Ovary (tissue), 3 donors: Measurements from ENCODE around the gene UBE2J1.

Experiments
- EP300 ChIP-seq: sonication (generic); formaldehyde crosslinking; IDR thresholded peaks from one replicate; pipeline ENCODE4 v1.6.1; 2017; ENCODE audit warnings: antibody characterized with exemption
- POLR2A ChIP-seq: fragments of 450-650 bp; IDR thresholded peaks from one replicate; pipeline ENCODE4 v1.6.1; 2017; ENCODE audit warnings: antibody characterized with exemption, mild to moderate bottlenecking, moderate library complexity
- TF ChIP-seq, protein P1 (sequence below), 3 donors: fragments of 450-650 bp in 2 of 3; fragments of 200-600 bp in 1 of 3; IDR thresholded peaks; one replicate each; pipeline versions ENCODE4 v1.5.1 to v1.8.0; 2016 to 2022; ENCODE audit warnings: antibody characterized with exemption in 3 of 3, mild to moderate bottlenecking in 1 of 3
- donor health status: DM: no; HTN: no; CAD: no.

DNA sequence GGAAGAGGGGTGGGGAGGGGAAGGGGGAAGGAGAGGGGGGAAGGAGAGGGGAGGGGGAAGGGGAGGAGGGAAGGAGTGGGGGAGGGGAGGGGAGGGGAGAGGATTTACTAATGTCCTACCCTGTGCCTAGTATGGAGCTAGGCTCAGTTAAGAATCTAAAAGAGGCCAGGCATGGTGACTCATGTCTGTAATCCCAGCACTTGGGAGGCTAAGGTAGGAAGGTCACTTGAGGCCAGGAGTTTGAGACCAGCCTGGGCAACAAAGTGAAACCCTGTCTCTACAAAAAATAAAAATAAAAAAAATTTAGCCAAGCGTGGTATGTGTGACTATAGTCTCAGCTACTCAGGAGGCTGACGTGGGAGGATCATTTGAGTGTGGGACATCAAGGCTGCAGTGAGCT is 13.0 kb downstream of the UBE2J1 start:
- TF ChIP-seq, protein P1, sequence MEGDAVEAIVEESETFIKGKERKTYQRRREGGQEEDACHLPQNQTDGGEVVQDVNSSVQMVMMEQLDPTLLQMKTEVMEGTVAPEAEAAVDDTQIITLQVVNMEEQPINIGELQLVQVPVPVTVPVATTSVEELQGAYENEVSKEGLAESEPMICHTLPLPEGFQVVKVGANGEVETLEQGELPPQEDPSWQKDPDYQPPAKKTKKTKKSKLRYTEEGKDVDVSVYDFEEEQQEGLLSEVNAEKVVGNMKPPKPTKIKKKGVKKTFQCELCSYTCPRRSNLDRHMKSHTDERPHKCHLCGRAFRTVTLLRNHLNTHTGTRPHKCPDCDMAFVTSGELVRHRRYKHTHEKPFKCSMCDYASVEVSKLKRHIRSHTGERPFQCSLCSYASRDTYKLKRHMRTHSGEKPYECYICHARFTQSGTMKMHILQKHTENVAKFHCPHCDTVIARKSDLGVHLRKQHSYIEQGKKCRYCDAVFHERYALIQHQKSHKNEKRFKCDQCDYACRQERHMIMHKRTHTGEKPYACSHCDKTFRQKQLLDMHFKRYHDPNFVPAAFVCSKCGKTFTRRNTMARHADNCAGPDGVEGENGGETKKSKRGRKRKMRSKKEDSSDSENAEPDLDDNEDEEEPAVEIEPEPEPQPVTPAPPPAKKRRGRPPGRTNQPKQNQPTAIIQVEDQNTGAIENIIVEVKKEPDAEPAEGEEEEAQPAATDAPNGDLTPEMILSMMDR (IDR thresholded peaks at IDR 0.05) = no peak
- no peak for TF ChIP-seq EP300
- no peak for TF ChIP-seq POLR2A
